Vagina (tissue), 2 donors: ENCODE data around the gene COMMD10.

Source experiments
- CTCF ChIP-seq, 3 experiments: fragments of 450-650 bp in 2 of 3; fragments of 200-600 bp in 1 of 3; sonication (generic) in 1 of 3; IDR thresholded peaks; one replicate each; pipeline ENCODE4 v1.5.1; 2017 to 2019; ENCODE audit warnings: antibody characterized with exemption in 3 of 3, mild to moderate bottlenecking in 2 of 3, moderate library complexity in 2 of 3
- POLR2A ChIP-seq, 2 donors: fragments of 450-650 bp; IDR thresholded peaks; one replicate each; pipeline ENCODE4 v1.6.1; 2017; ENCODE audit warnings: antibody characterized with exemption in 2 of 2, mild to moderate bottlenecking in 2 of 2, moderate library complexity in 2 of 2
- POLR2AphosphoS5 ChIP-seq, 2 donors: sonication (generic); formaldehyde crosslinking; IDR thresholded peaks; one replicate each; pipeline ENCODE4 v1.9.0; 2017; ENCODE audit warnings: antibody characterized with exemption in 2 of 2, mild to moderate bottlenecking in 2 of 2, low read depth in 1 of 2; ENCODE audit not compliant: insufficient read depth in 1 of 2

GRCh38 chr5:116063950-116064349, 20.9 kb upstream of the COMMD10 start:
- TF ChIP-seq CTCF (IDR thresholded peaks at IDR 0.05) (no peak), POLR2A (IDR thresholded peaks at IDR 0.05) (no peak), POLR2AphosphoS5 (IDR thresholded peaks at IDR 0.05; ENCODE audit: insufficient read depth in 1 of 2, low read depth in 1 of 2) (no peak)
